CD4-positive, alpha-beta T cell treated with Interleukin-15 for 4 hours (primary cell): ENCODE results near the gene TBC1D7.

Experiments used
- DNase-seq: peaks from one replicate; pipeline ENCODE4 v3.0.0-alpha.2; 2020; ENCODE audit warnings: low spot score

TBC1D7 gene

GRCh38 chr6:13290335-13290734 is 38.0 kb downstream of the TBC1D7 start:
- no peak for DNase-seq

GRCh38 chr6:13289789-13290318 is 38.5 kb downstream of the TBC1D7 start:
- DNase-seq: no peak

GRCh38 chr6:13288969-13289391 is 39.4 kb downstream of the TBC1D7 start:
- DNase-seq: no peak

GRCh38 chr6:13288481-13288880 is 39.9 kb downstream of the TBC1D7 start:
- no peak for DNase-seq

GRCh38 chr6:13287104-13287503 is 41.2 kb downstream of the TBC1D7 start:
- no peak for DNase-seq

- DNase-seq: no peak
Measured at GRCh38 chr6:13286181-13286580, 42.2 kb downstream of the TBC1D7 start.

GRCh38 chr6:13285705-13286104 is 42.6 kb downstream of the TBC1D7 start:
- no peak for DNase-seq

GRCh38 chr6:13284646-13285045 is 43.7 kb downstream of the TBC1D7 start:
- DNase-seq: no peak

- DNase-seq: no peak
Measured at GRCh38 chr6:13283331-13283730, 45.0 kb downstream of the TBC1D7 start.

- no peak for DNase-seq
Measured at GRCh38 chr6:13282393-13283069, 45.8 kb downstream of the TBC1D7 start.

- no peak for DNase-seq
Measured at GRCh38 chr6:13281686-13282085, 46.7 kb downstream of the TBC1D7 start.

- no peak for DNase-seq
Measured at GRCh38 chr6:13280254-13280653, 48.1 kb downstream of the TBC1D7 start.

- no peak for DNase-seq
Measured at GRCh38 chr6:13278991-13279390, 49.3 kb downstream of the TBC1D7 start.

GRCh38 chr6:13278164-13278563 is 50.2 kb downstream of the TBC1D7 start:
- no peak for DNase-seq

- no peak for DNase-seq
Measured at GRCh38 chr6:13277231-13277630, 51.1 kb downstream of the TBC1D7 start.

- no peak for DNase-seq
Measured at GRCh38 chr6:13275435-13275989, 52.8 kb downstream of the TBC1D7 start.

GRCh38 chr6:13274707-13275434 is 53.5 kb downstream of the TBC1D7 start:
- no peak for DNase-seq

GRCh38 chr6:13273931-13274706 is 54.2 kb downstream of the TBC1D7 start:
- peak; percentile 53 for DNase-seq

- no peak for DNase-seq
Measured at GRCh38 chr6:13273202-13273930, 55.0 kb downstream of the TBC1D7 start.

GRCh38 chr6:13272131-13273046 is 55.9 kb downstream of the TBC1D7 start:
- no peak for DNase-seq
